Neural cell (in vitro differentiated cells): ENCODE results near the gene GGT5.
"Not testable (repeated sequence)": the region's sequence is repeated elsewhere in the genome, so short reads cannot be mapped to it uniquely, and the experiment has no call there.

Source experiments
- CTCF ChIP-seq: fragments of 450-650 bp; IDR thresholded peaks from 2 replicates; pipeline ENCODE4 v1.5.1; 2014; ENCODE audit warnings: antibody characterized with exemption, mild to moderate bottlenecking, moderate library complexity; ENCODE audit not compliant: poor library complexity, severe bottlenecking
- EP300 ChIP-seq: fragments of 450-650 bp; conservative IDR thresholded peaks from 2 replicates; pipeline ENCODE4 v1.6.1; 2014; ENCODE audit warnings: antibody characterized with exemption, mild to moderate bottlenecking, moderate library complexity; ENCODE audit not compliant: poor library complexity, severe bottlenecking
- EZH2 ChIP-seq: fragments of 200-600, 300-800 bp; shearing (Covaris generic), sonication (generic); IDR thresholded peaks from 2 replicates; pipeline ENCODE4 v1.6.1; 2014; ENCODE audit warnings: antibody characterized with exemption, low read length, borderline replicate concordance, mild to moderate bottlenecking; ENCODE audit not compliant: insufficient read depth, poor library complexity, severe bottlenecking
- MXI1 ChIP-seq: fragments of 450-650 bp; conservative IDR thresholded peaks from 2 replicates; pipeline ENCODE4 v1.6.1; 2014; ENCODE audit warnings: antibody characterized with exemption, mild to moderate bottlenecking; ENCODE audit not compliant: poor library complexity, severe bottlenecking
- POLR2AphosphoS5 ChIP-seq: IDR thresholded peaks from 2 replicates; pipeline ENCODE4 v1.6.1; 2012
- SMC3 ChIP-seq: fragments of 450-650 bp; conservative IDR thresholded peaks from 2 replicates; pipeline ENCODE4 v1.6.1; 2014; ENCODE audit warnings: antibody characterized with exemption, mild to moderate bottlenecking, moderate library complexity; ENCODE audit not compliant: poor library complexity

DNA sequence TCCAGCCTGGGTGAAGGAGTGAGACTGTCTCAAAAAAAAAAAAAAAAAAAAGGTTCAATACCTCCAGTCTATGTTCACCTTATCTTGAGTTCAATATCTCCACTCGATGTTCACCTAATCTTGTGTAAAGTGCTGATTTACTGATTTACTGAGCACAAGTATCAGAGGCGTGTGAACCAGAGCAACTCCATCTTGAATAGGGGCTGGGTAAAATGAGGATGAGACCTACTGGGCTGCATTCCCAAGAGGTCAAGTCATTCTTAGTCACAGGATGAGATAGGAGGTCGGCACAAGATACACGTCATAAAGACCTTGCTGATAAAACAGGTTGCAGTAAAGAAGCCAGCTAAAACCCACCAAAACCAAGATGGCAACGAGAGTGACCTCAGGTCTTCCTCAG lies 41.0 kb downstream of the GGT5 start:
- not testable (repeated sequence) for TF ChIP-seq EZH2, CTCF, MXI1, EP300, POLR2AphosphoS5, SMC3
